DLD1 (cell line): ENCODE results near the gene ZBTB47.

Source experiments
- in situ Hi-C: cut with HindIII; loops from 2 replicates; pipeline ENCODE4 v1.10.0; 2017; ENCODE audit warnings: low sequenced_read_pairs

The ZBTB47 gene

DNA sequence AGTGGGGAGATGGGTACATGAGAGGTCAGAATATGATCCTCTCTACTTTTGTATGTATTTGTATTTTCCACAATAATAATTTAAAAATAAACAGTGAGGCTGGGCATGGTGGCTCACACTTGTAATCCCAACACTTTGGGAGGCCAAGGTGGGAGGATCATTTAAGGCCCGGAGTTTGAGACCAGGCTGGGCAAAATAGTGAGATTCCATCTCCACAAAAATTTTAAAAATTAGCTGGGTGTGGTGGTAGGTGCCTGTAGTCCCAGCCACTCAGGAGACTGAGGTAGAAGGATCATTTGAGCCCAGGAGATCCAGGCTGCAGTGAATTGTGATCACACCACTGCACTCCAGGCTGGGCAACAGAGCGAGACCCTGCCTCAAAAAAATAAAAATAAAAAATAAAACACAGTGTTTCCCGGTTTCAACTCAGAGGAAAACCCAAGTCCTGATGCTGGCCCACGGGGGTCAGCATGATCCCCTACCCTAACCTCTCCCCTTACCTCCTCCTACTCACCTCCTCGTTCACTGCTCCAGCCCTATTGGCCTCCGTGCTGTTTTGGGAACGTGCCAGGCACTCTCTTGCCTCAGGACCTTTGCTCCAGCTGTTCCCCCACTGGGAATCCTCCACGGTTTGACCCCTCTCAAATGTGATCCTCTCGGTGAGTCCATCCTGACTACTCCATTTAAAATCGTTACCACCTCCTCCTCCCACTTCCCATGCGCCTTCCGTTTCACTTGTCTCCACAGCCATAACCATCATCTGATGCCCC lies 29.0 kb downstream of the ZBTB47 start:
- in situ Hi-C loops, result no loop called here

DNA sequence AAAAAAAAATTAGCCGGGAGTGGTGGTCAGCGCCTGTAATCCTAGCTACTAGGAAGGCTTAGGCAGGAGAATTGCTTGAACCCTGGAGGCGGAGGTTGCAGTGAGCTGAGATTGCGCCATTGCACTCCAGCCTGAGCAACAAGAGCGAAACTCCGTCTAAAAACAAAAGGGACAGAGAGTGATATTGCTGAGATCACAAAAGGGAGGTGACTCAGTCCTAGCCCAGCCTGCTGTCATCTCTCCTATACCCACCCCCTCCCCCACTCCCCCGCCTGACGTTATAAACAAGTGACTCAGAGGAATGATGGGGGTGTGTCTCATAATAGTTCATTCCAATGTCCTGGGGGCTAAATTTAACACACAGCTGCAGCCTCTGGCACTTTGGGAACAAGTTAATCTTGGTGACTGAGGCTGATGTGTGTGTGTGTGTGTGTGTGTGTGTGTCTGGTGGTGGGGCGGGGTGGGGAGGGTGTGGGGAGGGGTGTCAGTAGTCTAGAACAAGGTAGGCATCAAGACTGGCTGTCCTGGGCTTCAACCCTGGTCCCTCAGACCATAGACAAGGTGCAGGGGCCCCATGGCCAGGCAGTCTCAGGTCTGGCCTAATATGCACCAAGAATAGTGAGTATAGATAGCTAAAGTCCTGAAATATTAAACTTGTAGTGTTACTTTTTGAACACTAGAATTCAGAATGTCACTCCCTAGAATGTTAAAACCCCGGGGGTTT lies 30.5 kb downstream of the ZBTB47 start:
- in situ Hi-C loops, result no loop called here

GRCh38 chr3:42684632-42685362 lies 31.3 kb downstream of the ZBTB47 start:
- in situ Hi-C loops, result no loop called here

DNA sequence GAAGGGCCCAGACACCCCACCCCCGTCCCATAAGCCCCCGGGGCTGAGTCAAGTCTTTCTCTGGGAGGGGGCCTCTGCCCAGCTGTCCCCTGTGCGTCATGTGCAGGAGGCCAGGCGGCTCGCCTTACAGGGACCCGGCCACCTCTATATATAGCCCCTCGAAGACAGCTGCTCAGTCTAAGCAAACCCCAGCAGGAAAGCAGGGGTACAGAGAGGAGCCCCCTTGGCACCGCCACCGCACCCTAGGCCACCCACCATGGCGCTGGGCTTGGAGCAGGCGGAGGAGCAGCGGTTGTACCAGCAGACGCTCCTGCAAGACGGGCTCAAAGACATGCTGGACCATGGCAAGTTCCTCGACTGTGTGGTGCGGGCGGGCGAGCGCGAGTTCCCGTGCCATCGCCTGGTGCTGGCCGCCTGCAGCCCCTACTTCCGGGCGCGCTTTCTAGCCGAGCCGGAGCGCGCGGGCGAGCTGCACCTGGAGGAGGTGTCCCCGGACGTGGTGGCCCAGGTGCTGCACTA lies 31.9 kb downstream of the ZBTB47 start, which contains the start of gene KLHL40:
KLHL40 (plus strand) TSS at position 175 of the 519 bp plus-strand sequence; CDS start at position 257, 82 bp downstream.
- in situ Hi-C loops, result no loop called here

GRCh38 chr3:42685891-42686820 lies 32.7 kb downstream of the ZBTB47 start:
- in situ Hi-C loops, result no loop called here

DNA sequence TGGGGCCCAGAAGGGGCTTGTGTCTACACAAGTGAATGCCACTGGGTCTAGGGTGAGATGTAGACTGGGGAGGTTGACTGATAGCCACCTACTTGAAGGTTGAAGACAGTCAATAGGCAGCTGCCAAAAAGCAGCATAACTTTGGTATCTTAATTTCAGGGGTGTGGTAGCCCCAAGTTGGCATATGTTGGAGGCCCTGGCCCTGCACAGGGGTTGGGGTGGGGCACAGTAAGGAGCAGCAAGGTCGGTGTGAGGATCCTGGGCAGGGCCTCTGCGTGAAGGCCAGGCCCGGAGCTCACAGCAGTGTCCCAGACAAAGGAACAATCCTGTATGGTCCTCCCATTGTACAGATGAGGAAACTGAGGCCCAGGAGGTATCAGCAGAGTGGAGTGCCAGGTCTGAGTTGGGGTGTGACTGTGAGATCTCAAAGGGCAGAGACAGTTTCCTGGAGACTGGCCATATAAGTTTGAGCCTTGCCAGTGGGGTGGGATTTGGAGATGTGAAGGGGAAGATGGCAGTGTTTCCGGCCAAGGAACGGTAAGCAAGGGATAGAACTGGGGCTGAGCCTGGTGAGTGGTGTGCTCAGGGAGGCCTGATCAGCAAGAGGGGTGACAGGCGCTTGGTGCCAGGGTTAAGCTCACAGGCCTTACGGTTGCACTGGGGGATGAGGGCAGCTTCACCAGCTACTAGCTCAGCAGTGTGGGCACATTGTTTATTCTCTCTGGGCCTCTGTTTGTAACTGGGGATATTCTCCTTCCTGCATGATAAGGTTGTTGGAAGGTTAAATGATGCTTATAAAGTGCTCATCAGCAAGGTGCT lies 33.5 kb downstream of the ZBTB47 start:
- in situ Hi-C loops, result no loop called here

DNA sequence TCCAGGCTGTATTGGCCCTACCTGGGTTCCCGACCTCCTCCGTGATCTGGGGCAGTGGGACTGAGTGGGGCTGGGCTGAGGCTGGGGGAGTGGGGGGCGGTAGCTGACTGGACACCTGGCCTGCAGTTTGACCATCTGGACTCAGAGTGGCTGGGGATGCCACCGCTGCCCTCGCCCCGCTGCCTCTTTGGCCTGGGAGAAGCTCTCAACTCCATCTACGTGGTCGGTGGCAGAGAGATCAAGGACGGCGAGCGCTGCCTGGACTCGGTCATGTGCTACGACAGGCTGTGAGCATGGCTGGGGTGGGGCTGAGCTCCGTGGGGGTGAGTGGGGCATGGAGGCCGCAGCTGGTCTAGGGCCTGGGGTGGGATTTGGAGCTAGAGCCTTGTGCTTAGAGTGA lies 34.5 kb downstream of the ZBTB47 start:
- in situ Hi-C loops, result no loop called here

DNA sequence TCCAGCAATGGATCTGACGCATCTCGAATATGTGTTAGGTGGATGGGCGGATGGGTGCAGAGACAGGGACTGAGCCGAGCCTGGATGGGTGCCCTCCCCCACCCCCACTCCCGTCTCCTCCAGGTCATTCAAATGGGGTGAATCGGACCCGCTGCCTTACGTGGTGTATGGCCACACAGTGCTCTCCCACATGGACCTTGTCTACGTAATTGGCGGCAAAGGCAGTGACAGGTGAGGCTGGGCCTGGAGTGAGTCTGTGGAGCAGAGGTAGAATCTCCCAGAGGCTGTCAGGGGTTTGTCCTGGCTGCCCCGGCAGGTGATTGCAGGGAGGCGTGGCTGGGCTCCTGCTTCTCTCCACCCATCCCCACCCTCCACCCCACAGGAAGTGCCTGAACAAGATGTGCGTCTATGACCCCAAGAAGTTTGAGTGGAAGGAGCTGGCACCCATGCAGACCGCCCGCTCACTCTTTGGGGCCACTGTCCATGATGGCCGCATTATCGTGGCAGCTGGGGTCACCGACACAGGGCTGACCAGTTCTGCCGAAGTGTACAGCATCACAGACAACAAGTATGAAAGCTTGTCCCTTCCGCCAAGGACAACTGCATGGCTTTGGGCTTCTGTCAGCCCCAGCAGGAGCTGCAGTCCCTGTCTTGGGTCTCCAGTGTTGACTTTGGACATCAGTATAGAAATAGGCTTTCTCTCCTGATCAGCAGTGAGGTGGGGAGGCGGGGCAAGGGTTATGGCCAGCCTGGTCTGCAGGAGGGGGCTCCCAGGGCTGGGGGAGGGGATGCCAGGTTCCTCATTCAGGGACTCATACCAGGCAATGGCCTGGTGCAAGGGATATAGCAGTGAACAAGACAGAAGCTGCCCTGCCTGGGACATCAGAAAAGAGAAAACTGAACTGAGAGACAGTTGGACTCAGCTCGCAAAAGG lies 35.3 kb downstream of the ZBTB47 start:
- in situ Hi-C loops, result no loop called here

DNA sequence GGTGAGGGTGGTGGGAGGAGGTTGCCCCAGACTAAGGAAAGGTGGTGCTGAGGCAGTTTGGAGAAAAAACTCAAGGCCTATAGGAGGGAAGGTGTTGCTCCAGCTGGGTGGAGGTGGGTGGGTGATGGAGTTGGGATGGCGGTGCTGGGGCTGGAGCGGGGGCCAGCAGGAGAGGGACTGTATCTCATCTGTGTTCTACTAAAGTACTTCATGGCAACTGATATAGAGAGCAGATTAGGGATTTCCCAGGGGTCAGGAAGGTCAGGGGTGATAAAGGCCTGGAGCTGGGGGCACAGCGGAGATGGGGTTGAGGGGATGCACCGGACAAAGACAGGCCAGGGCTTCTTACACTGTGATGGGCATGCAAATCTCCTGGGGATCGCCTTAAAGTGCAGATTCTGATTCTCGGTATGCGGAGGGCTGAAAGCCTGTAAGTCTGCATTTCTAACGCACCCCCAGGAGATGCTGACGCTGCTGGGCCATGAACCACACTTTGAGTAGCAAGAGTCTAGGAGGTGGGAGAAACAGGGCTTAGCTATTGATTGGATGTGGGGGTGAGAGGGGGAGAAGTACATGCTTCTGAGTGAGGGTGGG lies 36.0 kb downstream of the ZBTB47 start:
- in situ Hi-C loops, result no loop called here

DNA sequence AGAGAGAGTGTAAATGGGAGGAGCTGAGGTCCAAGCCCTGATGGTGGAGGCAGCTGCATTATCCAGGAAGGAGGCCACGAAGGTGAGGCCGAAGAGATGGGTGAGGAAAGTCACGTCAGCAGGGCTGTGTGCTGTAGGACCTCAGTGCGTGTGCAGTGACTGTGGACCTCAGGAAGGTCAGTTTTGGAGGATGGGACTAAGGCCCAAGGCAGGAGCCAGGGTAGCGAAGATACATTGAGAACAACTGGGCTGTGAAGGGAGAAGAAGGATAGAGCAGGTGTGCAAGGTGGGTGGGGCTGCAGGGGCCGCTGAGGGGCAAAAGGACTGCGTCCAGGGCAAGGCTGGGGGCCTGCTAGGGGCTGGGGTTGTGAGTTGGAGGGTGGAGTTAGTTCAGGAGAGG lies 36.7 kb downstream of the ZBTB47 start:
- in situ Hi-C loops, result no loop called here

GRCh38 chr3:42690766-42691680 lies 37.5 kb downstream of the ZBTB47 start:
- in situ Hi-C loops, result no loop called here

GRCh38 chr3:42691816-42692666 lies 38.5 kb downstream of the ZBTB47 start:
- in situ Hi-C loops, result no loop called here

GRCh38 chr3:42692667-42693529 lies 39.4 kb downstream of the ZBTB47 start:
- in situ Hi-C loops, result no loop called here

- in situ Hi-C loops, result no loop called here
Measured at GRCh38 chr3:42693530-42693930, 40.0 kb downstream of the ZBTB47 start.

GRCh38 chr3:42694366-42694765 lies 40.9 kb downstream of the ZBTB47 start:
- in situ Hi-C loops, result no loop called here
